Measurements from ENCODE around the gene PRR15L.

DNA sequence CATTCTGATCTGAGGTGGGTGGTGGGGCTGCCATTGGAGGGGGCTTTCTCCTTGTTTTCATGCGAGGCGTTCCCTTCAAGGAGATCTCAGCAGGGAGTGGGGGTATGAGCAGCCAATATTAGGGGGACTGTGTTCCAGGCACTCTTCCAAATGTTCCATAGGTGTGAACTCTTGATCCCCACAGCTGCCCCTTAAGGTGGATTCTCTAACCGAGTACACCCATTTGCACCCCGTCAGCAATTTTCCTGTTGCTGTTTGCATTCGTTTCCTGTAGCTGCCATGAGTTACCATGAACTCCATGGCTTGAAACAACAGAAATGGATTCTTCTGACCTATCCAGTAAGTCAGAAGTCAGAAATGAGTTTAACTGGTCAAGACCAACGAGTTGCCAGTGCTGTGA lies 3.7 kb upstream of the PRR15L start:
- no peak for TF ChIP-seq EZH2 (IDR thresholded peaks at IDR 0.05; ENCODE audit: low read length, missing control alignments)
- TF ChIP-seq, protein P1, sequence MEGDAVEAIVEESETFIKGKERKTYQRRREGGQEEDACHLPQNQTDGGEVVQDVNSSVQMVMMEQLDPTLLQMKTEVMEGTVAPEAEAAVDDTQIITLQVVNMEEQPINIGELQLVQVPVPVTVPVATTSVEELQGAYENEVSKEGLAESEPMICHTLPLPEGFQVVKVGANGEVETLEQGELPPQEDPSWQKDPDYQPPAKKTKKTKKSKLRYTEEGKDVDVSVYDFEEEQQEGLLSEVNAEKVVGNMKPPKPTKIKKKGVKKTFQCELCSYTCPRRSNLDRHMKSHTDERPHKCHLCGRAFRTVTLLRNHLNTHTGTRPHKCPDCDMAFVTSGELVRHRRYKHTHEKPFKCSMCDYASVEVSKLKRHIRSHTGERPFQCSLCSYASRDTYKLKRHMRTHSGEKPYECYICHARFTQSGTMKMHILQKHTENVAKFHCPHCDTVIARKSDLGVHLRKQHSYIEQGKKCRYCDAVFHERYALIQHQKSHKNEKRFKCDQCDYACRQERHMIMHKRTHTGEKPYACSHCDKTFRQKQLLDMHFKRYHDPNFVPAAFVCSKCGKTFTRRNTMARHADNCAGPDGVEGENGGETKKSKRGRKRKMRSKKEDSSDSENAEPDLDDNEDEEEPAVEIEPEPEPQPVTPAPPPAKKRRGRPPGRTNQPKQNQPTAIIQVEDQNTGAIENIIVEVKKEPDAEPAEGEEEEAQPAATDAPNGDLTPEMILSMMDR (conservative IDR thresholded peaks at IDR 0.05 in 1 of 2, IDR thresholded peaks at IDR 0.05 in 1 of 2; ENCODE audit: low read depth in 1 of 2, low read length in 2 of 2) = no peak
